Left renal pelvis (tissue), 4 donors: ENCODE data around the gene COPG1. TPM values are rescaled to one million over a fixed set of nuclear protein-coding genes. Genes with fewer than 3 reads are reported as not detected.

Experiments used
- DNase-seq, 4 donors: peaks; one replicate each; pipeline ENCODE4 v3.0.0-alpha.2; 2013; ENCODE audit warnings: low read depth in 4 of 4, low spot score in 3 of 4
- polyA plus RNA-seq, 4 donors: library from polyadenylated mRNA; unstranded; fragments of 120-200 nt; gene quantifications; one replicate each; pipeline ENCODE4 v1.2.1, GENCODE V29; 2013; ENCODE audit not compliant: insufficient read length in 4 of 4

COPG1 gene
- polyA plus RNA-seq, 4 donors, result 150 to 170 (median 154) TPM

DNA sequence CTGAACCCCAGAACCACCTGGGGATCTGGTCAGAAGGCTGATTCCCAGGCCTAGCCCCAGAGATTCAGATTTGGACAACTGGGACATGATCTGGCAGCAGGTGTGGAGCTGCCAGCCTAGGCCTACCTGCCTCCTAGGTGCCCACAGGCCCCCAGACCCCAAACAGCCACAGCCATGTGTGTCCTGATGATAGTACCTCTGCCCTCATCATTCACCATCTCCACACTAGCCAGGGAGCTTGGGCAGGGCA, 63.9 kb downstream of the COPG1 start:
- DNase-seq, result no peak

DNA sequence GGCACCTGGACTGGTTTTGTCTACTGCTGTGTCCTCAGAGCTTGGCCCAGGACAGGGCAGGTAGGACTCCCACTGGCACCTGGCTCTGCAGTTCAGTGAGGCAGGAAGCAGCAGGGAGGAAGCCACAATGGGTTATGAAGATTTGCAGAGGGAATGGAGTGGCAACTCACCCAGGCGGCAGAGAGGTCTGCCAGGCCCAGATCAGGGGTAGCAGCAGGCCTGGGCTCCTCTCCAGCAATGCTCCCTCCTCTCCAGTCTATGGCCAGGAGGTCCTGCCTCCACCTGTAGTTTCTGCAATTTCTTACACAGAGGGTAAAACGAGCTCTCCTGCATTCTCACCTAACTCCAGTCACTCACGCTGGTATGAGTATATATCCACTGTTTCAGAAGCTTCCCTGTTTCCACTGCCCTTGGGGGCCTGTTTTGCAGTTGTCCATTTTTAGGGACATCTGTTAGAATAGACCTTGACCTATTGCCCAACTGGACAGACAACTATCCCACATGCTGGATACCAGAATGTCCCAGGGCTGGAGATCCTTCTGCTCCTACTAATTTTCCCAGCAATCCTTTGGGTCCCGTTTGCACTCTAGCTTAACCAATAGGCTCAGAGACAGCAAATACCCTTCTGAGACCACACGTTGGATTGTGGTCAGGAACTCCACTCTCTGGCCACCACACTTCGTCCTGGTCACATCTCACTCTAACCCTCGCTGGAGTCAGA, 64.4 kb downstream of the COPG1 start:
- DNase-seq, result no peak

DNA sequence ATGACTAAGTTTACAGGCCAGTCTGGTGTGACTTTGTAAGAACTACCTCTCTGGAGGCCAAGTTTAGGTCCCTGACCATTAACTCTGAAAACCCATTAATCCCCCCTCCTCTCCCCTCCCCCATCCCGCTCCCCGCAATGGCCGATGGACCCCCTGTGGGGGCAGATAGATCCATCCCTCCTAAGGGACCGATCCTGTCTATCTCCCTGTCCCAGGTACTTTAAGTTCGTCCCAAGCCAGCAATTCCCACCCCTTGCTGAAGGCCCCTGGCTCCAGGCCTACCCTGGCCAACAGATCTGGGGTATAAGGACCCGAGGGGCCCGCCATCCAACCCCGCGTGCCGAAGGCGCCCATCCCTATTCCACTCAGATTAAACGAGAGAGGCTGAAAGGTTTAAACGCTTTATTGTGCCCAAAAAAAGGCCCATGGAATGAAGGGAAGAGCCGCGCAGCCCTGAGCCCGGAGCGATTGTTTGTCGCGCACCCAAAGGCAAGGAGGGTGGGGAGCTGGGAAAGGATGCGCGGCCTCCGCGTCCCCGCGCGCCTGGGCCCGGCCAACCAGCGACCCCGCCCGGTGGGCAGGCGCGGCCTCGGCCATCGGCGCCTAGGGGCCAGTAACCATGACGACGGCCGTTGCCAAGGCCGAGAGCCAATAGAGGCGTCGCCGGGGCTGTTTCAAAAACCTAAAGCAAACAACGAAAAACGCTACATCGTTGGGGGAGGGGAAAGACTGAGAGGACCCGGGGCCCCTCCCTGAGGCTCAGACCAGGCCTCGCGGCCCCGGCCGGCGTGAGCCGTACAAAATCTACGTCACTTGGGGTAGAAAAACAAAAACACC, 65.2 kb downstream of the COPG1 start:
- DNase-seq, result peak; percentile 71 to 84 (median 81)

DNA sequence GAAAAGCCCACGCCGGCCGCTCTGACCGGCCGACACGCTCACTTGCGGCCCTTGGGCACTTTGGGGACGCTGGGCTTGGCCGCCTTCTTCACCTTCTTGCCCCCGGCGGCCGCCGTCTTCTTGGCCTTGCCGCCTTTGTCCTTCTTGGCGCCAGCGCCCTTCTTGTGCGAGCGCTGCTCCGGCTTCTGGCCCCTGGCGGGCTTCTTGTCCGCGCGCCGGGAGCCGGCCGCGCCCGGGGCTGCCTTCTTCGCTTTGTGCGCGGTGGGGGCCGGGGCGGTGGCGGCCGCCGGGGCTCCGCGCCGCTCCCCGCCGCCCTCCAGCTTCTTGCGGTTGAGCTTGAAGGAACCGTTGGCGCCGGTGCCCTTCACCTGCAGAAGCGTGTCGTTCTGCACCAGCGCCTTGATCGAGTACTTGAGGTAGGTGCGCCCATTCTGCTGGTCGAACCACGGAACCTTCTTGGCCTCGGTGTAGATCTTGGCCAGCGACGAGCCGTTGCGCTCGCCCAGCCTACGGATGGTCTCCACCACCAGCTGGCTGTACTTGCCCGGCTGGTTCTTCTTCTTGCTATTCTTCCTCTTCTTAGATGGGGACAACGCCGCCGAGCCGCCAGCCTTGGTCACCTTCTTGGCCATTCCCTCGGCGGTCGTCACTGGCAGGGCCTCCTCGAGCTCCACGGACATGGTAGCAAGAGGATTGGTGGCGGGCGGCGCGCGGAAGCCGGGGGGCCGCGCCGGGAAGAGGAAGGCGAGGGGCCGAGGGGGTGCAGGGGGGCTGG, 66.0 kb downstream of the COPG1 start:
- DNase-seq, result no peak

GRCh38 chr3:129315998-129316247, 66.5 kb downstream of the COPG1 start:
- DNase-seq, result no peak

DNA sequence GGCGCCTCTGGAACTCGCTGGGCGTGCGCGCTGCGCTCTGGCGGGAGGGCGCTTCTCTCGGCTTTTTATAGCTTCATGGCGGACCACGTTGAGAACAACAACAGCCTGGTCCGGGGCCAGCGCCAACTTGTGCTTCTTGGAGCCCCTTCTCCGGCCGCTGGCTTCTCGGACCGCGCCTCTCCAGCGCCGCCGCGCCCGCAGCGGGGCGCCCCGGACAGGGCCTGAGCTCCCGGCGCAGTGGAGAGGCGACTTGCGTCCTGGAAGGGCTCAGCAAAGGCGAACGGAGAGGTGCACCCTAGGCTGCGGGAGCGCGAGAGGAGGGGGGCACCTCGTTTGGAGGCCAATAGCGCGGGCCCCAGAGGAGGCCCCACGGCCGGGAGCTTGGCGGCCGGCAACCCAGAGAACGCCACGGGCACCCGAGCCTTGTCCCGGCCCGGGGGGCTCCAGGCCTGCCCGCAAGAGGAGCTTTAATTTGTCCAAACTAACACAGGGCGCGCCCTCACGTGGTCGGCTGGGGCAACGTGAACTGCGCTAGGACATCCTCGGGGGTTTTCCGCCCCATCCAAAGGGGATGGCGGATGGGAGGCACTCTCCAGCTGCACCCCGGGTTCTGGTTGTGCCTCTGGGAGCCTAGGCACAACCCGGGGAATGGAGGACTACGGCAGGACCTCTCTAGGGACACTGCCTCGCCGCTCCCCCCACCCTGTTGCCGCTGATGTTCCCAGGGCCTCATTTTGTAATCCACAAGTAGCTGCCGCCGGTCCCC, 67.0 kb downstream of the COPG1 start:
- peak; percentile 67 to 84 (median 82) for DNase-seq

GRCh38 chr3:129317014-129317771, 67.8 kb downstream of the COPG1 start:
- DNase-seq, result no peak

GRCh38 chr3:129317848-129318247, 68.4 kb downstream of the COPG1 start:
- no peak for DNase-seq

GRCh38 chr3:129318921-129319320, 69.5 kb downstream of the COPG1 start:
- no peak for DNase-seq

GRCh38 chr3:129320261-129320660, 70.9 kb downstream of the COPG1 start:
- no peak for DNase-seq

DNA sequence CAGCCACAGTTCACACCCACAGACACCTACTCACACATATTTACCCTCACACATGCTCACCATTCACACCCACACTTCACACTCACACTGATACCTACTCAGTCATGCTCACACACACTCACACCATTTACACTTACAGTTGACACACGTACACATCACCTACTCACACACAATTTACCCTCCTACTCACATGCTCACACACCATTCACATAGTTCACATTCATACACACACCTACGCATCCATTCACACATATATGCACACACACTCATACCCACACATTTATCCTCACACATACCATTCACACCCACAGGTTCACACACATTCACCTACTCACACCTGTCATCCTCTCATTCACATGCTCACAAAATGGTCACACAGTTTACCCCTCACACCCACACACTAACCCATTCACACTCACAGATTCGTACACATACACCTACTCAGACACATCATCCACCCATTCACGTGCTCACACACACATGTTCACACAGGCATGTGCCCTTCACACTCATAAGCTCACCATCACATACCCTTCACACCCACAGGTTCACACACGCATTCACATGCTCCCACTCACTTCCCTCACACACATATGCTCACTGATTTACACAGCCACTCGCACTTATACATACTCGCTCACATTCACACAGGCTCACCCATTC, 71.5 kb downstream of the COPG1 start:
- no peak for DNase-seq

GRCh38 chr3:129321887-129322286, 72.5 kb downstream of the COPG1 start:
- no peak for DNase-seq

- no peak for DNase-seq
Measured at GRCh38 chr3:129323651-129324294, 74.4 kb downstream of the COPG1 start.

DNA sequence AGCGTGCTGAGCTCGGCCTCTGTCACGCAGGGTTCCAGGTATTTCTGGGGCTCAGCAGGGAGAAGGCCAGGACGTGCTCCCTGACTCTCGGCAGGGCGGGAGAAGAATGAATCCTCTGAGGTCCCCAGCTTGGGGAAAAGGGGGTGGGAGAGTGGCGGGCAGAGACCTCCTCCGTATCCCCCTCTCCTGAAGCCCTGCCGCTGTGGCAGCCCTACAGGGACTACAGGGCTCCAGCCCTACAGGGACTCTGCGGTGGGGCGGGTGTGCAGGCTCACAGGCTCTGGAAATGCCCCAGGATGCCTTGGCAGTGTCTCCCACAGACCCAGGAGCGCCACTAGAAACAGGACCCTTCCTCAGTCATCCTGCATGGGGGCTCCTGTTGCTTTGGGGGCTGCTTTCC, 75.4 kb downstream of the COPG1 start:
- no peak for DNase-seq

GRCh38 chr3:129325383-129325782, 76.0 kb downstream of the COPG1 start:
- no peak for DNase-seq

DNA sequence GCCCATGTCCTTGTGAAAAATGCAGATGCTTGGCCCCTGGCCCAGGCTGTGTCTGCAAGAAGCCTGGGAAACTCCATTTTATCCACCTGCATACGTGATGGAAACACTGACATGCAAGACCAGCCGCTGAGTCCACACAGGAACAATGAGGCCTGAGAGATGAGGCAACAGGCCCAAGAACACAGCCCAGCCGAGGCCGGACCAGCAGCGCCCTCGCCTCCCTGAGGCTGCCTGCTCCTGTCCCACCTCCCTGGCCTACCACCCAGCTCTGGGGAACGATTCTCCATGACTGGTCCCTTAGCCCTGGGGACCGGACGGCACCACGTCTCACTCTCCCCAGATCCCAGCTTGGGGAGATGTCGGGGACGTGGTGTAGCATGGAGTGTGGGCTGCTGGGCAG, 76.7 kb downstream of the COPG1 start:
- DNase-seq, result no peak

DNA sequence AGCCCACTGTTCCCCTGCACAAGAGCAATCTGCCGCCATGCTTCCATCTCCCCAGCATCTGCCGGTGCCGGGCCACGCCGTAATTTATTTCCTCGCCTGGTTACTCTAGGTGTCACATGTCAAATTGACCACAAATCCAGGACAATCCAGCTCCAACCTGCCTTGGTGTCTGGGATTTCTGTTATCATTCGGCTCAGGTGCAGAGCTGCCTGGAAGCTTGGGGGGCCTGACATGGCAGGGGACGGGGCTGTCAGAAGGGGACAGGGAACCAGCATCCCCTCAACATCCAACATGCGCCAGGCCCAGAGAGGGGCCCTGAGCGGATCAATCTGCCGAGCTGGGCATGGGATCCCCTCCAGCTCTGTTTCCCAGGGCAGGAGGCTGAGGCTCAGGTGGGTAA, 77.2 kb downstream of the COPG1 start:
- DNase-seq, result no peak
